ENCODE data around the gene MICU1. TPM values are rescaled to one million over a fixed set of nuclear protein-coding genes. Genes with fewer than 3 reads are reported as not detected.
"Not testable (repeated sequence)": the region's sequence is repeated elsewhere in the genome, so short reads cannot be mapped to it uniquely, and the experiment has no call there.

The MICU1 gene
- total RNA-seq, 4 donors from 2014 or later, result 25.1 to 41.1 (median 34.9) TPM

DNA sequence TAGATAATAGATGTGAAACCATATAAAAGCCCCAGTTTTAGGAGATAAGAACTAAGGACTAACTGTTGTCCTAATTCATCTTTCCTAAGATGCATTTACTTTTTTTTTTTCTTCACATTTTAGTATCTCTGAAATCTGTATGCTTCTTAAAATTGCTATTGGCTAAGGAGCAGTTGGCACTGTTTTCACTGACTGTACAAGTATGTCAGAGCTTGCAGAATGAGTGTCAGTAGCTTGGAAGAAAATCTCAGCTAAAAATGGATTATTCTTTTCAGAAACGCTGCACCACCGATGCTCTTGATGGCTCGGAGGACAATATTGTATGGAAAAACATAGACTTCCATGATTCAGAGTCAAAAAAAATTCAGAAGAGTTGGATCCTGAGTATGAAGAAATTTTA is 180.0 kb downstream of the MICU1 start:
- no peak for DNase-seq
- intact Hi-C loops (cut with DNase I; ENCODE audit: low total_unique reads), result no loop called here

DNA sequence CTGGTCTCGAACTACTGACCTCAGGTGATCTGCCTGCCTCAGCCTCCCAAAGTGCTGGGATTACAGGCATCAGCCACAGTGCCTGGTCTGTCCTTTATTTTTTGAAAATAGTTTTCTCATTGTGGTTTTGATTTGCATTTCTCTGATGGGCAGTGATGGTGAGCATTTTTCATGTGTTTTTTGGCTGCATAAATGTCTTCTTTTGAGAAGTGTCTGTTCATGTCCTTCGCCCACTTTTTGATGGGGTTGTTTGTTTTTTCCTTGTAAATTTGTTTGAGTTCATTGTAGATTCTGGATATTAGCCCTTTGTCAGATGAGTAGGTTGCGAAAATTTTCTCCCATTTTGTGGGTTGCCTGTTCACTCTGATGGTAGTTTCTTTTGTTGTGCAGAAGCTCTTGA is 182.9 kb downstream of the MICU1 start:
- H3K4me3 ChIP-seq; intact Hi-C loops (cut with DNase I; ENCODE audit: low total_unique reads): not testable (repeated sequence)

More for the DNA sequence above, 180.0 kb downstream of the MICU1 start:
- TF ChIP-seq EP300 (IDR thresholded peaks at IDR 0.05; ENCODE audit: low read depth) (no peak), POLR2AphosphoS5 (IDR thresholded peaks at IDR 0.05) (no peak)
- H3K9me3 ChIP-seq, result no peaks in the 10 kb centered on the region
- WGBS, 2 donors (ENCODE audit: low coverage in 1 of 2), result 91 to 94% methylated on average over 3 of the region's 3 CpGs
- no peak overlapping the region for H3K4me3 ChIP-seq
- in situ Hi-C loops (cut with MboI; ENCODE audit: low pct_ligation_motif_present in 1 of 4, low pct_unique_long_range_greater_than_20kb in 1 of 4, low sequenced_read_pairs in 3 of 4), result no loop called here
- H3K27ac ChIP-seq, result no peak overlapping the region
- H3K36me3 ChIP-seq, result no peaks in the 10 kb centered on the region
- H3K4me1 ChIP-seq, result peaks cover 0 to 8% (median 0%) of the 10 kb centered on the region in 4 donors
- no peaks in the 10 kb centered on the region for H3K27me3 ChIP-seq

DNA sequence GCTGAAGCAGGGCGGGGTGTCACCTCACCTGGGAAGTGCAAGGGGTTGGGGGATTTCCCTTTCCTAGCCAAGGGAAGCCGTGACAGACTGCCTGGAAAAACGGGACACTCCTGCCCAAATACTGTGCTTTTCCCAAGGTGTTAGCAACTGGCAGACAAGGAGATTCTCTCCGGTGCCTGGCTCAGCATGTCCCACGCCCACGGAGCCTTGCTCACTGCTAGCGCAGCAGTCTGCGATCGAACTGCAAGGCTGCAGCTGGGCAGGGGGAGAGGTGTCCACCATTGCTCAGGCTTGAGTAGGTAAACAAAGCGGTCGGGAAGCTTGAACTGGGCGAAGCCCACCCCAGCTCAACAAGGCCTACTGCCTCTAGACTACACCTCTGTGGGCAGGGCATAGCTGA is 190.3 kb downstream of the MICU1 start:
- WGBS, 2 donors (ENCODE audit: low coverage in 1 of 2), result 96% methylated on average over 12 of the region's 12 CpGs; no CpG with 5 or more reads in 1 of the 2 donors
- in situ Hi-C loops (cut with MboI; ENCODE audit: low pct_ligation_motif_present in 1 of 4, low pct_unique_long_range_greater_than_20kb in 1 of 4, low sequenced_read_pairs in 3 of 4), result no loop called here
- Histone ChIP-seq H3K27ac (no peak overlapping the region), H3K36me3 (no peaks in the 10 kb centered on the region), H3K4me1 (no peaks in the 10 kb centered on the region), H3K27me3 (no peaks in the 10 kb centered on the region), H3K9me3 (no peaks in the 10 kb centered on the region), H3K4me3 (no peak overlapping the region)
- DNase-seq, result no peak
- TF ChIP-seq POLR2A (IDR thresholded peaks at IDR 0.05) (no peak), EP300 (IDR thresholded peaks at IDR 0.05; ENCODE audit: low read depth) (no peak), POLR2AphosphoS5 (IDR thresholded peaks at IDR 0.05) (no peak)
- TF ChIP-seq, protein P1, sequence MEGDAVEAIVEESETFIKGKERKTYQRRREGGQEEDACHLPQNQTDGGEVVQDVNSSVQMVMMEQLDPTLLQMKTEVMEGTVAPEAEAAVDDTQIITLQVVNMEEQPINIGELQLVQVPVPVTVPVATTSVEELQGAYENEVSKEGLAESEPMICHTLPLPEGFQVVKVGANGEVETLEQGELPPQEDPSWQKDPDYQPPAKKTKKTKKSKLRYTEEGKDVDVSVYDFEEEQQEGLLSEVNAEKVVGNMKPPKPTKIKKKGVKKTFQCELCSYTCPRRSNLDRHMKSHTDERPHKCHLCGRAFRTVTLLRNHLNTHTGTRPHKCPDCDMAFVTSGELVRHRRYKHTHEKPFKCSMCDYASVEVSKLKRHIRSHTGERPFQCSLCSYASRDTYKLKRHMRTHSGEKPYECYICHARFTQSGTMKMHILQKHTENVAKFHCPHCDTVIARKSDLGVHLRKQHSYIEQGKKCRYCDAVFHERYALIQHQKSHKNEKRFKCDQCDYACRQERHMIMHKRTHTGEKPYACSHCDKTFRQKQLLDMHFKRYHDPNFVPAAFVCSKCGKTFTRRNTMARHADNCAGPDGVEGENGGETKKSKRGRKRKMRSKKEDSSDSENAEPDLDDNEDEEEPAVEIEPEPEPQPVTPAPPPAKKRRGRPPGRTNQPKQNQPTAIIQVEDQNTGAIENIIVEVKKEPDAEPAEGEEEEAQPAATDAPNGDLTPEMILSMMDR (IDR thresholded peaks at IDR 0.05), result no peak
- intact Hi-C loops (cut with DNase I; ENCODE audit: low total_unique reads), result no loop called here

More for the DNA sequence above, 182.9 kb downstream of the MICU1 start:
- 95 to 100% methylated on average over 1 to 2 of the region's 3 CpGs for WGBS, 2 donors (ENCODE audit: low coverage in 1 of 2)
- H3K4me1 ChIP-seq; H3K27ac ChIP-seq; H3K36me3 ChIP-seq; DNase-seq; H3K27me3 ChIP-seq; H3K9me3 ChIP-seq; in situ Hi-C loops (cut with MboI; ENCODE audit: low pct_ligation_motif_present in 1 of 4, low pct_unique_long_range_greater_than_20kb in 1 of 4, low sequenced_read_pairs in 3 of 4): not testable (repeated sequence)

DNA sequence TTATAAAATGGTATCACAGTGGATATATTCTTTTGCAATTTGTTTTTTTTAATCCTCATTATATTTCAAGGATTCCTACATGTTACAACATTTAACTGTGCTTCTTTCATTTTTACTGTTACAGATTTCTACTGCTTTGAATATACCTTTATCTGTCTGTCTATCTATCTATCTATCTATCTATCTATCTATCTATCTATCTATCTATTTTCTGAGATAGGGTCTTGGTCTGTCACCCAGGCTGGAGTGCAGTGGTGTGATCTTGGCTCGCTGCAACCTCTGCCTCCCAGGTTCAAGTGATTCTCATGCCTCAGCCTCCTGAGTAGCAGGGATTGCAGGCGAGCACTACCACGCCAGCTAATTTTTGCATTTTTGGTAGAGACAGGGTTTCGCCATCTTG is 194.9 kb downstream of the MICU1 start:
- H3K27ac ChIP-seq; H3K4me3 ChIP-seq; H3K27me3 ChIP-seq; H3K36me3 ChIP-seq; DNase-seq; intact Hi-C loops (cut with DNase I; ENCODE audit: low total_unique reads); H3K4me1 ChIP-seq; in situ Hi-C loops (cut with MboI; ENCODE audit: low pct_ligation_motif_present in 1 of 4, low pct_unique_long_range_greater_than_20kb in 1 of 4, low sequenced_read_pairs in 3 of 4); H3K9me3 ChIP-seq: not testable (repeated sequence)
- 94 to 100% methylated on average over 1 to 4 of the region's 4 CpGs for WGBS, 2 donors (ENCODE audit: low coverage in 1 of 2)

DNA sequence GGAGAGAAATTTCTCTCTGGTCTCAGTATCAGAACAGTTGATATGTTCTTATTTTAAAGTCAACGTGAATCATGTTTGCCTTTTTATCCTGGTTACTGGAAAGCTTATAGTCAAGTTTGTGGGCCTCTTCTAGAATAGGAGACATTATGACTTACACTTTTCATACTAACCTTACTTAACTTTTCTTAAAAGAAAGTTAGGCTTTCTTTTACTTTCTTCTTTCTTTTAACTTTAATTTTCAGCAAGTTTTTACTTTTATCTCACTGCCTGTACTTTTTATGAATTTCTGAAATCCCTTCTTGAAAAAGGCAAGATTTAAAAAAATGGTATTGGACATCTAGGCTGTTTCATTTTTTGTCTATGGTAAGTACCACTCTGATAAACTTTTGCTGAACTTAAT is 195.9 kb downstream of the MICU1 start:
- in situ Hi-C loops (cut with MboI; ENCODE audit: low pct_ligation_motif_present in 1 of 4, low pct_unique_long_range_greater_than_20kb in 1 of 4, low sequenced_read_pairs in 3 of 4), result no loop called here
- intact Hi-C loops (cut with DNase I; ENCODE audit: low total_unique reads), result no loop called here

More for the DNA sequence above, 195.9 kb downstream of the MICU1 start:
- H3K4me3 ChIP-seq, result no peak overlapping the region
- WGBS, 2 donors (ENCODE audit: low coverage in 1 of 2), result 67 to 73% methylated on average over 1 of the region's 1 CpG
- H3K27ac ChIP-seq, result no peak overlapping the region
- DNase-seq, result no peak
- no peaks in the 10 kb centered on the region for H3K9me3 ChIP-seq
- H3K36me3 ChIP-seq, result no peaks in the 10 kb centered on the region
- TF ChIP-seq, protein P1 (IDR thresholded peaks at IDR 0.05), result no peak
- no peak for TF ChIP-seq POLR2A (IDR thresholded peaks at IDR 0.05)
- no peak for TF ChIP-seq POLR2AphosphoS5 (IDR thresholded peaks at IDR 0.05)
- TF ChIP-seq EP300 (IDR thresholded peaks at IDR 0.05; ENCODE audit: low read depth), result no peak
- H3K27me3 ChIP-seq, result no peaks in the 10 kb centered on the region
- no peaks in the 10 kb centered on the region for H3K4me1 ChIP-seq

All from transverse colon (tissue), 4 donors.